A549 (cell line): ENCODE results near the gene PRR22. TPM values are rescaled to one million over a fixed set of nuclear protein-coding genes. Genes with fewer than 3 reads are reported as not detected.

ENCODE experiments used
- ATAC-seq, 2 experiments: fragments of 200-7000 bp in 1 of 2; fragments of >200 bp in 1 of 2; cut with Nextera tagmentation in 1 of 2; cut with Tn5 transposase in 1 of 2; 3 replicates each; pipeline versions ENCODE4 v1.8.0 to v1.9.1; 2018 to 2020; ENCODE audit warnings: mild to moderate bottlenecking in 1 of 2, moderate library complexity in 1 of 2
- CTCF ChIA-PET: fragments of 300-600 bp; sonication (Branson Sonifier 250); formaldehyde crosslinking; extraction: SDS; loops from one replicate; lab custom pipeline; 2021; ENCODE audit warnings: antibody characterized with exemption, inconsistent platforms; lab: Yijun Ruan, JAX
- POLR2A ChIA-PET: fragments of 350-600 bp; formaldehyde crosslinking; extraction: SDS; loops from one replicate; lab custom pipeline; 2021; ENCODE audit warnings: antibody characterized with exemption, inconsistent platforms; lab: Yijun Ruan, JAX
- DNase-seq, 2 experiments: peaks; one replicate each; pipeline versions ENCODE4 v3.0.0 to v3.0.0-alpha.2; 2011 to 2016; ENCODE audit warnings: low read depth in 1 of 2, low spot score in 1 of 2
- FAIRE-seq: peaks from 2 replicates; lab custom pipeline; 2011; peaks lifted over from hg19 to GRCh38; lab: Jason Lieb, UNC
- H3K27ac ChIP-seq, 2 experiments: fragments of >200 bp; sonication (Bioruptor Twin); formaldehyde crosslinking; 3 replicates each; pipeline ENCODE4 v1.5.1; 2016 to 2017
- H3K4me1 ChIP-seq: fragments of >200 bp; sonication (Bioruptor Twin); formaldehyde crosslinking; 3 replicates; pipeline ENCODE4 v1.6.1; 2016
- H3K4me2 ChIP-seq: fragments of >200 bp; sonication (Bioruptor Twin); formaldehyde crosslinking; 3 replicates; pipeline ENCODE4 v1.6.1; 2016
- H3K4me3 ChIP-seq: fragments of >200 bp; sonication (Bioruptor Twin); formaldehyde crosslinking; 3 replicates; pipeline ENCODE4 v1.5.1; 2016
- H3K9me3 ChIP-seq: fragments of >200 bp; sonication (Bioruptor Twin); formaldehyde crosslinking; 3 replicates; pipeline ENCODE4 v1.6.1; 2016
- CBX2 ChIP-seq: fragments of 200-600 bp; sonication (generic); IDR thresholded peaks from 2 replicates; pipeline ENCODE4 v1.6.1; 2016; ENCODE audit warnings: low read depth, mild to moderate bottlenecking, borderline replicate concordance
- CHD4 ChIP-seq: fragments of 200-600 bp; sonication (generic); IDR thresholded peaks from 2 replicates; pipeline ENCODE4 v1.6.1; 2016; ENCODE audit warnings: antibody characterized with exemption, mild to moderate bottlenecking, borderline replicate concordance
- FOXS1 ChIP-seq: fragments of 250-450 bp; sonication (Bioruptor Pico); IDR thresholded peaks from 2 replicates; pipeline ENCODE4 v1.5.0; 2020; ENCODE audit warnings: mild to moderate bottlenecking, moderate library complexity
- HEYL ChIP-seq: fragments of 250-450 bp; sonication (Bioruptor Pico); IDR thresholded peaks from 2 replicates; pipeline ENCODE4 v1.8.0; 2021; ENCODE audit warnings: mild to moderate bottlenecking, moderate library complexity
- HMGXB4 ChIP-seq: fragments of 250-450 bp; sonication (Bioruptor Pico); IDR thresholded peaks from 2 replicates; pipeline ENCODE4 v1.5.0; 2021; ENCODE audit warnings: mild to moderate bottlenecking, moderate library complexity, borderline replicate concordance
- HOXA7 ChIP-seq: fragments of 250-450 bp; sonication (Bioruptor Pico); IDR thresholded peaks from 2 replicates; pipeline ENCODE4 v1.5.0; 2020; ENCODE audit warnings: mild to moderate bottlenecking, moderate library complexity
- HOXB13 ChIP-seq: fragments of 250-450 bp; sonication (Bioruptor Pico); IDR thresholded peaks from 2 replicates; pipeline ENCODE4 v1.5.0; 2020; ENCODE audit warnings: low read depth, mild to moderate bottlenecking, moderate library complexity
- MAFK ChIP-seq: fragments of 450-650 bp; IDR thresholded peaks from 2 replicates; pipeline ENCODE4 v1.6.1; 2014; ENCODE audit not compliant: partially characterized antibody
- MYC ChIP-seq: IDR thresholded peaks from 2 replicates; pipeline ENCODE4 v1.6.1; 2012; ENCODE audit warnings: mild to moderate bottlenecking, inconsistent platforms, low read length, improper control_type of control experiment, borderline replicate concordance
- PHF8 ChIP-seq: fragments of 200-600 bp; sonication (generic); IDR thresholded peaks from 2 replicates; pipeline ENCODE4 v1.6.1; 2016; ENCODE audit warnings: low read depth, mild to moderate bottlenecking, antibody characterized with exemption, moderate library complexity, borderline replicate concordance
- REST ChIP-seq: fragments of 200-600 bp; sonication (generic); IDR thresholded peaks from 2 replicates; pipeline ENCODE4 v1.6.1; 2016; ENCODE audit warnings: antibody characterized with exemption, mild to moderate bottlenecking, moderate library complexity
- RFX5 ChIP-seq: fragments of 450-650 bp; IDR thresholded peaks from 2 replicates; pipeline ENCODE4 v1.7.1; 2014; ENCODE audit warnings: antibody characterized with exemption, mild to moderate bottlenecking, moderate library complexity
- SMC3 ChIP-seq: fragments of >200 bp; sonication (Bioruptor Twin); formaldehyde crosslinking; IDR thresholded peaks from 3 replicates; pipeline ENCODE4 v1.6.1; 2018; ENCODE audit warnings: inconsistent platforms
- SREBF2 ChIP-seq: fragments of 450-650 bp; IDR thresholded peaks from 2 replicates; pipeline ENCODE4 v1.6.1; 2014; ENCODE audit warnings: mild to moderate bottlenecking, moderate library complexity
- ZNF302 ChIP-seq: fragments of 250-450 bp; sonication (Bioruptor Pico); IDR thresholded peaks from 2 replicates; pipeline ENCODE4 v1.9.0; 2021; ENCODE audit warnings: inconsistent platforms, mild to moderate bottlenecking, moderate library complexity
- WGBS: methylation state at CpG from one replicate; pipeline ENCODE4 v1.1.6; 2017; ENCODE audit errors: missing lambda C conversion rate; 5-methylcytosine and 5-hydroxymethylcytosine counted together
- polyA plus RNA-seq, 4 experiments: library from polyadenylated mRNA; depleted of rRNA in 3 of 4; stranded (reverse); fragments of >200 nt; fragmentation: RNase III in 1 of 4; extraction: RNeasy Plus Mini Kit Qiagen cat#74134 plus additional on column Dnase treatment in 1 of 4; gene quantifications; 2 replicates in 3 of 4; 3 replicates in 1 of 4; pipeline ENCODE4 v1.2.3, GENCODE V29; 2011 to 2017
- TF ChIP-seq, protein P1 (sequence below): fragments of >200 bp; sonication (Bioruptor Twin); formaldehyde crosslinking; IDR thresholded peaks from 3 replicates; pipeline ENCODE4 v1.5.1; 2016
- TF ChIP-seq, protein P2 (sequence below): fragments of 450-650 bp; IDR thresholded peaks from 2 replicates; pipeline ENCODE4 v1.6.1; 2014; ENCODE audit warnings: antibody characterized with exemption
- TF ChIP-seq, protein P3 (sequence below): IDR thresholded peaks from 2 replicates; pipeline ENCODE4 v1.6.1; 2012

PRR22 gene
- polyA plus RNA-seq, 2 of the 4 experiments (the other 2 are of a cell fraction), result 0.65 to 2.2 TPM

DNA sequence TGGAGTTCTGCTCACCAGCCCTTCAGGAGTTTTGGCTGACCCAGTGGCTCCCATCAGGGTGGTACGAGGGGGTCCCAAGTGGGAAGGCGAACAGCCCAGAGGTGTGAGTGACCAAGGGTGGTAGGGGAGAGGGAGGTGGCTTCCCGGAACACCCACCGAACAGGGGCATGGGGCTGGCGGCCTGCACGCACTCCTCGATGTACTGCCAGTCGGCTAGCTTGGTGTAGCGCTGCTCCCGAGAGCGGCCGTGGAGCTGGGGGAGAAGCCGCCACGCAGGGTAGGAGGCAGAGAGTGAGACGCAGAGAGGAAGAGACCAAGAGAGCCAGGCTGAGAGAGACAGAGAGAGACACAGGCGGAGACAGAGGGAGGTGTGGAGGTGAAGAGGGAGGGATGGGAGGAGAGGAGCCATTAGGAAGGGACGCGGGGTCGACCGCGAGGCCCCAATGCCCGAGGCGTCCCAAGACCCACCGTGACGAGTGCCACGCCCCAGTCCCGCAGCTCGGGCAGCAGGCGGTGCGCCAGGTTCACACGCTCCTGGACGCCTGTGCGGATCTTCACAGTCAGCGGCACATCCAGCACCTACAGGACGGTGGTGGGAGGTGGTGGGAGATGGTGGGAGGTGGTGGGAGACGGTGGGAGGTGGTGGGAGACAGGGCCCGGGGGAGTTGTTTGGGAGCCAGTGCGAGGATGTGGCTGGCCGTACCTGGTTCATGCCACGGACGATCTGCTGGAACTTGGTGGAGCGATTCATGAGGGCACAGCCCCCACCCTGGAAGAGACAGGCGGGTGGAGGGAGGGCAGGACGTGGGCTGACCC lies 2.3 kb upstream of the PRR22 start:
- CTCF ChIA-PET, result interaction anchor here (0.9 kb wide), 1 partner anchor 13 kb away, joined by 4 read pairs; no protein-coding TSS in a partner anchor
- H3K9me3 ChIP-seq, result no peaks in the 10 kb centered on the region
- FAIRE-seq (no peak), DNase-seq (no peak), ATAC-seq (no peak)
- H3K27ac ChIP-seq, result no peak overlapping the region
- H3K4me1 ChIP-seq, result peaks cover 5% of the 10 kb centered on the region; the same call in 2 of the 3 replicates
- POLR2A ChIA-PET, result no interaction called here
- H3K4me2 ChIP-seq, result no peak overlapping the region
- no peak overlapping the region for H3K4me3 ChIP-seq
- 87% methylated on average over 42 of the region's 44 CpGs for WGBS
- TF ChIP-seq SREBF2, result no peak
- no peak for TF ChIP-seq REST
- TF ChIP-seq SMC3, result no peak
- TF ChIP-seq HOXB13 (CRISPR knock-in tag), result no peak
- TF ChIP-seq HMGXB4 (CRISPR knock-in tag), result no peak
- TF ChIP-seq MYC, result no peak
- no peak for TF ChIP-seq CHD4
- TF ChIP-seq MAFK, result no peak
- no peak for TF ChIP-seq HOXA7 (CRISPR knock-in tag)

- H3K9me3 ChIP-seq, result no peaks in the 10 kb centered on the region
- ChIA-PET POLR2A (interaction anchor here (1.0 kb wide), 1 partner anchor 43 kb away, joined by 3 read pairs; no protein-coding TSS in a partner anchor), CTCF (interaction anchor here (0.9 to 1.3 kb wide), 2 partner anchors 9 to 12 kb away, joined by 4 to 8 read pairs; no protein-coding TSS in a partner anchor)
- FAIRE-seq, result no peak
- peaks cover 5% of the 10 kb centered on the region; the same call in 2 of the 3 replicates for H3K4me1 ChIP-seq
- DNase-seq, result no peak
- TF ChIP-seq, protein P1, sequence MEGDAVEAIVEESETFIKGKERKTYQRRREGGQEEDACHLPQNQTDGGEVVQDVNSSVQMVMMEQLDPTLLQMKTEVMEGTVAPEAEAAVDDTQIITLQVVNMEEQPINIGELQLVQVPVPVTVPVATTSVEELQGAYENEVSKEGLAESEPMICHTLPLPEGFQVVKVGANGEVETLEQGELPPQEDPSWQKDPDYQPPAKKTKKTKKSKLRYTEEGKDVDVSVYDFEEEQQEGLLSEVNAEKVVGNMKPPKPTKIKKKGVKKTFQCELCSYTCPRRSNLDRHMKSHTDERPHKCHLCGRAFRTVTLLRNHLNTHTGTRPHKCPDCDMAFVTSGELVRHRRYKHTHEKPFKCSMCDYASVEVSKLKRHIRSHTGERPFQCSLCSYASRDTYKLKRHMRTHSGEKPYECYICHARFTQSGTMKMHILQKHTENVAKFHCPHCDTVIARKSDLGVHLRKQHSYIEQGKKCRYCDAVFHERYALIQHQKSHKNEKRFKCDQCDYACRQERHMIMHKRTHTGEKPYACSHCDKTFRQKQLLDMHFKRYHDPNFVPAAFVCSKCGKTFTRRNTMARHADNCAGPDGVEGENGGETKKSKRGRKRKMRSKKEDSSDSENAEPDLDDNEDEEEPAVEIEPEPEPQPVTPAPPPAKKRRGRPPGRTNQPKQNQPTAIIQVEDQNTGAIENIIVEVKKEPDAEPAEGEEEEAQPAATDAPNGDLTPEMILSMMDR, result no peak
- no peak for TF ChIP-seq CBX2
- no peak for TF ChIP-seq HEYL (CRISPR knock-in tag)
- no peak for TF ChIP-seq FOXS1
- TF ChIP-seq RFX5, result no peak
- TF ChIP-seq, protein P2, sequence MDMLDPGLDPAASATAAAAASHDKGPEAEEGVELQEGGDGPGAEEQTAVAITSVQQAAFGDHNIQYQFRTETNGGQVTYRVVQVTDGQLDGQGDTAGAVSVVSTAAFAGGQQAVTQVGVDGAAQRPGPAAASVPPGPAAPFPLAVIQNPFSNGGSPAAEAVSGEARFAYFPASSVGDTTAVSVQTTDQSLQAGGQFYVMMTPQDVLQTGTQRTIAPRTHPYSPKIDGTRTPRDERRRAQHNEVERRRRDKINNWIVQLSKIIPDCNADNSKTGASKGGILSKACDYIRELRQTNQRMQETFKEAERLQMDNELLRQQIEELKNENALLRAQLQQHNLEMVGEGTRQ, result no peak
- no peak for TF ChIP-seq PHF8
- TF ChIP-seq, protein P3, sequence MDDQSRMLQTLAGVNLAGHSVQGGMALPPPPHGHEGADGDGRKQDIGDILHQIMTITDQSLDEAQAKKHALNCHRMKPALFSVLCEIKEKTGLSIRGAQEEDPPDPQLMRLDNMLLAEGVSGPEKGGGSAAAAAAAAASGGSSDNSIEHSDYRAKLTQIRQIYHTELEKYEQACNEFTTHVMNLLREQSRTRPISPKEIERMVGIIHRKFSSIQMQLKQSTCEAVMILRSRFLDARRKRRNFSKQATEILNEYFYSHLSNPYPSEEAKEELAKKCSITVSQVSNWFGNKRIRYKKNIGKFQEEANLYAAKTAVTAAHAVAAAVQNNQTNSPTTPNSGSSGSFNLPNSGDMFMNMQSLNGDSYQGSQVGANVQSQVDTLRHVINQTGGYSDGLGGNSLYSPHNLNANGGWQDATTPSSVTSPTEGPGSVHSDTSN, result no peak
- no peak for TF ChIP-seq ZNF302 (CRISPR knock-in tag)
- no peak overlapping the region for H3K27ac ChIP-seq
- no peak overlapping the region for H3K4me2 ChIP-seq
- WGBS, result 93% methylated on average over 17 of the region's 37 CpGs
- no peak for ATAC-seq
- H3K4me3 ChIP-seq, result no peak overlapping the region
Measured at GRCh38 chr19:5785423-5785822, 877 bp upstream of the PRR22 start.
